ENCODE data around the gene CRELD2. TPM values are rescaled to one million over a fixed set of nuclear protein-coding genes. Genes with fewer than 3 reads are reported as not detected.

The CRELD2 gene
- total and polyA plus RNA-seq, 2 of the 8 experiments (the other 6 are each of a cell fraction or from before 2014, with no cell fraction given): 24.5 to 36.6 TPM

GRCh38 chr22:49929211-49929979, 11.0 kb downstream of the CRELD2 start (continued):
- peak; percentile 81 to 96 (median 83) for TF ChIP-seq CTCF (IDR thresholded peaks at IDR 0.05; ENCODE audit: control extremely low read depth in 1 of 3, insufficient read depth in 1 of 3, low read depth in 1 of 3, low read length in 3 of 3)
